GM18867 (cell line): ENCODE measurements around the gene CD59.
A peak's percentile ranks its signal among the peaks of the same experiment; 100 is the strongest.

Source experiments
- ATAC-seq: cut with Tn5 transposase; IDR thresholded peaks from one replicate; pipeline ENCODE4 v1.9.1; 2021; ENCODE audit warnings: mild to moderate bottlenecking, moderate library complexity; ENCODE audit not compliant: unreplicated experiment

CD59 gene

GRCh38 chr11:33736148-33736812 is at the start of gene CD59:
Gene CD59, minus strand, starts transcription at chr11:33736423. Its CDS starts 13,978 bp downstream, at chr11:33722445.
- ATAC-seq: peak; percentile 74

DNA sequence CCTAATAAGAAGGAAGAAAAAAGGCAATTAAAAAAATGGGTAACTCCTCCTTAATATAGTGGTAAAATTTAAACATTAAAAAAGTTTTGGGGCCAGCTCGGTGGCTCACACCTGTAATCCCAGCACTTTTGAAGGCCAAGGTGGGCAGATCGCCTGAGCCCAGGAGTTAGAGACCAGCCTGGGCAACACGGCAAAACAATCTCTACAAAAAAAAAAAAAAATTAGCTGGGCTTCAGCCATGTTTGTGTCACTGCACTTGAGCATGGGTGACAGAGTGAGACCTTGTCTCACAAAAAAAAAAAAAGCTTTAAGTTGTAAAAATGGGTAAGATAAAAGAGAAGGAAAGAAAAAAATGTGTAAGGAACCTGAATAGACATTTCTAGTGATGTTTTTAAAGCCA is 49.4 kb upstream of the CD59 start:
- ATAC-seq: no peak

DNA sequence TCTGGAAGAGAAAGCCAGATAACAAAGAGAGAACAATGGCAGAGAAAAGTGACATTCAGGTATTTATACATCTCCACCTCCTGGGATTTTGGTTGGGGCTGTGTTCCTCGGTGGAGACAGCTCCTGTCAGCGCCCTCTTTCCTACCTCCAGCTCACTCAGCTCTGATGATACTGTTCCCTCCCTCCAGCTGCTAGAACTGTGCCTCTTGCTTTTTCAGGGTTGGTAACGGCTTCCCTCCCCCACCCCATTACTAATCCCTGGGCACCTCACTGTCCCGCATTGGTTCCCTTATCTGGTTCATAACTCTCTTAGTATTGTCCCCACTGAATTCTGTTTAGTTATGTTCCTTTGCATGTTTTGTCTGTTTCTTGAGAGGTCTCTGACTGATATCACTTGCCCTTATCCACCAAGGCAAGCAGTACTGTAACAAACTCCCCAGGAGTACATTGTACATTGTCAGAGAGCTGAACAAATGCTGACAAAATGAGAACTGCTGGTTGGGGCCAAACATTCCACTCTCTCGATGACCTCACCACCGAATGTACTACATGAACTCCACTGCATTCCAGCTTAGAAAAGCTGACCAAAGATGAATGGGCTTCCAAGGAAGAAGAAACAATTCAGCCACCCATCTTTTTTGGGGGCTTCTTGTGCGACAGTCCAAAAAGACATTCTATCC is 43.8 kb upstream of the CD59 start:
- no peak for ATAC-seq

DNA sequence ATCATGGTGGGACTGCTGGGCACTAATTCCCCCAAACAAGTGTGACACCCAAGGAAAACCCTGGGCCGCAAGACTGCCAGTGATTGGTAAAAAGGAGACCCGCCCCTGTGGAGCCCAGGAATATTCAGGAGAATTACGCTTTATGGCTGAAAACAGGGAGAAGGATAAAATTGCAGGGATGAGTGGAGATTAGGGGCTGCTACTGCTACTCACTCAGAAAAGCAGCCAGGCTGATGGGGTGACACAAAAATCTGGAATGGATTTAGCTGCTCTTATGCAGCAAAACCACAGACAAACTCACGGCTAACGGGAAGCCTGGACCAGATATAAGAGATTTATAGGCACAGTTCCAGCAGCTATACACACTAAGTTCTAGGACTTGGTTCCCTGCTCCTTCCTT is 42.5 kb upstream of the CD59 start:
- ATAC-seq: no peak

DNA sequence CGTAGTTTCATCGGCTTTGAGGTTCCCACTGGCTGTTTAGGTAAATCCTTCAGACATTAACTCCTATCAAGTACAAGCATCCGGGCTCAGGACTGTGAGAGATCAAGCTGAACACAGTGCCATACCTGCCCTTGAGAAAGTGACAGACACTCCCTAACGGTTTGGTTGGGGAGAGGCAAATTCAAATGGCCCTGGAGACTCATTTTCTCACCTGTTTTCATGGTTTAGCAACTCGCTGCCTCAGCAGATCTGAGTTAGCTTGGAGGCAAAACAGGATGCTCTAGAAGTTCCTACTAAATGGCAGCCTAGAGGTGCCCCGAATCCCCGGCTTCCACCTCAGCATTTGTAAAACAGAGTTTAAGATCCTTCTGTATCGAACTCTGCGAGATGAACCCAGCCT is 41.7 kb upstream of the CD59 start:
- ATAC-seq: no peak

DNA sequence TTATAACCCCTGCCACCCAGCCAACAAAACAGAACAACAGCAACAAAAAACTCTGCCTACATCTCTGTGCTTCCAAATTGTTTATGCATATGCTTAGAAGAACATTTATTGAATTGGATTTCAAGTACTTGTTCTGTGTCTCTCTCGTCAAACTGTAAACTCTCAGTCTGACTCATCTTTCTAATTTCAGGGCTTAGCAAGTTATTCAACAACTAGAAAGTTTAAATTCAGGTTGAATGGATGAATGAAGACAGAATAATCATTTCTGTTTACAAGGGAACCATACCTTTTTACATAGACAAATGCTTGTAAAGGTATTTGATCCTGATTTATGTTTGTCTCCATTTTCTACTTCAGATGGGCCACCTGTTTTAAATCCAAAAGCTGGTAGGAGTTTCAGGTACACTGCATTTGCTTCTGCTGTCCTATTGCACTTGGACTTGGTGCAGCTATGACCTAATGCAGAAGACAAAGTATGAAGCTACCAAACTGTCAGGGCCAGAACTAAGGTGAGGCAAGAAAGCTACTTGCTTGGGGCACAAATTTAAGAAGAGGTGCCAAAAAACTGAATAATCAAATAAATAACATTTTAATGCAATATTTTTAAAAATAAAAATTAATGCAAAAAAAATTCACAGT is 39.7 kb upstream of the CD59 start:
- ATAC-seq: no peak

DNA sequence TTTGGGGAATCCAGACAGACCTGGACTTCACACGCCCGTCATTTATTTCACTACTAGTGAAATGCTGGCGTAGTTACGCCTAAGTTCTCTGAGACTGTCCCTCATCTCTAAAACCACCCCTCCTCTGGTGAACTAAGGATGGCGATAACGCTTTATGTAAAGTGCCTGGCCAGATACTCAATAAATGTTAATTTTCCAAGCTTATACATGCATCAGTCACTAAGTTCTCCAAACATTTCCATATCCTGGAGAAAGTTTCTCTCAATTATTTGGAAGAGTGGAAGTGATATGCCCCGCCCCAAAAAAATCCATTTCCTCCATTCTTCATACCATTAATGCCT is 39.2 kb upstream of the CD59 start:
- ATAC-seq: no peak

- ATAC-seq: no peak
Measured at GRCh38 chr11:33774736-33775466, 38.7 kb upstream of the CD59 start.

DNA sequence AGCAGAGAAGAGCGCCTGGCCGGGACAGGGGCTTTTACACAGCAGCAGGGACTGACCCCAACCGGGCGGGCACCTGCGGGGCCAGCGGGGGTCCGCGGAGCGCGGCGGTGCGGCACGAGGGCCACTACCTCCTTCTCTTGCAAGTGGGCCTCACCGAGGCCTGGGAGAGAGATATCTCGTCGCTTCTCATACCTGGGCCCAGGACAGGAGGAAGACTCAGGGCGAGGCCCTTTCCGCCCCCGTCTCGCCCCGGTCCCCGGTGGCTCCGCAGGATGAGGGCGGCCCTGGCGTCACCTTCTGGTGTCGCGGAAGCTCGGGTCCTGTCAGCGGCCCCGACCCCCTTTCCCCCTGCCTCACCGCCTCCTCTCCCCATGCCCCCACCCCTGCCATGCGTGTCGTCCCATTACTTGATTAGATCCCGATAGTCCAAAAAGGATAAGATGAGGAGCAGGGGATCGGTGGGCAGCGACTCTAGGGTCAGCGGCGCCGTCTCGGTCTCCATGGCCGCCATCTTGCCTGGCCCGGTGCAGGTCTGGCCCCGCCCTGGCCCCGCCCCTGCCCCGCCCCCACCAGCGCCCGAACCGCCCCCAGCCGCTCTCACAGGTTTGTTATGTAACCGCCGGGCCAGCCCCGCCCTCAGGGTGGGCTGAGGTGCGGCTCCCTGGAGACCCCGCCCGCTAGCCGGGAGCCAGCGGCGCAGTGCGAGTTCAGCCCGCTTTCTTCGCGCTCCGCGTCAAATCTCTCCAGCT is 37.9 kb upstream of the CD59 start, which contains the start of gene FBXO3:
Gene FBXO3 (minus strand): TSS at position 534 of the 749 bp plus-strand sequence. CDS start 23 bp downstream, at position 511.
- ATAC-seq: peak; percentile 74

DNA sequence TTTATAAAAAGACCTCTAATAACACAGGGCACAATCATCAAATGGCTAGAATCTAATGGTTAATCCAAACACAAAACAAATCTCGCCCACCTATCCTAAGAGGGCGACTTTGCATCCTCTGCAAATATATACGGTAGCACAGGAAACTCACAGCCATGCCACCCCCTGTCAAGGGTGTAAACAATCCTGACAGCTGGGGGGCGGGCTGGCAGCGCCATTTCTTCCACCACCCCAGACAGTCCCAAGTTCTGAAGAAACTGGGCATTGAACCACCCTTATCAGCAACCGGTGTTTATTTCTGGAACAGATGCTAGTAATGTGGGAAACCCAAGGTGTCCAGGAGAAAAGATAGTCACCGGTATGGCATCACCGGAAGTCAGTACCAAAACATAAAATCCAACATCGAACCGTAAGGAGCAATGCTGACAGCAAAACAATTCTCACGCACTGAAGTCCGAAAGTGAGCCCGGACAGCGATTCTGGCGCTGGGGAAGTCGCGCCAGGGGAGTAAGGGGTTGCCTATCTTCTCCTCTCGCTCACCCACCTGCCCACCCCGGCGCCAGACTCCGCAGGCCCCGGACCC is 37.3 kb upstream of the CD59 start:
- ATAC-seq: peak; percentile 32

- ATAC-seq: no peak
Measured at GRCh38 chr11:33772870-33773269, 36.6 kb upstream of the CD59 start.

- no peak for ATAC-seq
Measured at GRCh38 chr11:33772300-33772699, 36.1 kb upstream of the CD59 start.

DNA sequence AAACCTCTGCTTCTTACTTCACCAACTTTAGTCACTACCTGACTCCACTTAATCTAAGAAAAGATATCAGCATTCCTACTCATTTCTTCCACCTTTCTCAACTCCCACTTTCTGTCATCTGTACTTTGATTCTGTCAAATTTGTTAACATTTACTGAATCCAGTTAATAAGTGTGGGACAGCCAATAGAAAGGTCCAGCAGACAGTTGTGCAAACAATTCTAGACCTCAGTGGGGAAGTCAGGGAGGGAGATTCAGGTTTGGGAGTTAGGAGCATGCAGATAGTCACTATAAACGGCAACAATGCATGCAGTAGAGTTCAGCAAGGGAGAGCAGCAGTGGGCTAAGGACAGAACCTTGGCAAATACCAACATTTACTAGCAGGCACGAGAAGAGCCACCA is 34.0 kb upstream of the CD59 start:
- ATAC-seq: no peak

GRCh38 chr11:33769542-33769941 is 33.3 kb upstream of the CD59 start:
- ATAC-seq: no peak

GRCh38 chr11:33767624-33768023 is 31.4 kb upstream of the CD59 start:
- ATAC-seq: no peak

DNA sequence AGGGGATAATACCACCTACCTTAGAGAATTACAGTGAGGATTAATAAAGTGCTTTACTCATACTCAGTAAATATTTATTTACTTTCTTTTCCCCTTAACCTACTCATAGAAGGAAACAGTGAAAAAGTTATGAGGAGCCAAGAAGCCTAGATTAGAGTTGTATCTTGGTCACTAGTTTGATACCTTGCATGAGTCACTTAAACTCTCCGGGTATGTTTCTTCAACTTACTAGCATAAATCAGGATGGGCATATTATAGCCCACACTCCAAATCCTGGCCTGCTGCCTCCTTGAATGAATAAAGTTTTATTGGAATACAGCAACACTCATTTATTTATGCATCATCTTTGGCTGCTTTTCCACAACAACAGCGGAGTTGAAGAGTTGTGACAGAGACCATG is 29.9 kb upstream of the CD59 start:
- no peak for ATAC-seq

- peak; percentile 92 for ATAC-seq
Measured at GRCh38 chr11:33761471-33761870, 25.2 kb upstream of the CD59 start.

DNA sequence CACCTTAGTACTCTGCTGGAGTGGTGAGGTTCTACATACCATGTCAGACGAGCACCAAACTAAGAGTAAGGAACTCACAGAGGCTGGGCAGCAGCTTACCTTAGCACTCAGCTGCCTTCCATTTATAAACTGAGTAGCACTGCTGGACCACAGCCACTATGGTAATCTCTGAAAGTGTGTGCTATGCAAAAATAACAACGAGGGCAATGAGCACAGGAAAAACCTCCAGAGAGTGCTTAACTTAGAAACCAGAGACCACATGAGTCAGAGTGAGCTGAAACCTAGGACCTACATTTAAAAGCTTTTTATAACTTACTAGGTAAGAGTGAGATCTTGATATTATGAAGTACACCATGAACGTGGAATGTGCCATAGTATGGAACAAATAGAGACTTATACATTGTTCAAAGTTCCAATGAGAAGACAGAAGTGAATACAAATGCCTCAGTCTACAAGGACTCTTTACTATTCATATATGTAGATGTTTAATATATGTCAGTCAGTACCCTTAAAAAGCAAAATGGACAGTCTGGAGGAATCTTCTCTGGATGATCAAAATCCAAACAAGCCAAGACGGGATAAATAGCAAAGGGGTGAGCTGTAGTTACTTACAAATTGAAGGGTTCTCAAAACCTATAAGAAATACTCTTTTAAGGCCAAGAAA is 17.2 kb upstream of the CD59 start:
- peak; percentile 99 for ATAC-seq

DNA sequence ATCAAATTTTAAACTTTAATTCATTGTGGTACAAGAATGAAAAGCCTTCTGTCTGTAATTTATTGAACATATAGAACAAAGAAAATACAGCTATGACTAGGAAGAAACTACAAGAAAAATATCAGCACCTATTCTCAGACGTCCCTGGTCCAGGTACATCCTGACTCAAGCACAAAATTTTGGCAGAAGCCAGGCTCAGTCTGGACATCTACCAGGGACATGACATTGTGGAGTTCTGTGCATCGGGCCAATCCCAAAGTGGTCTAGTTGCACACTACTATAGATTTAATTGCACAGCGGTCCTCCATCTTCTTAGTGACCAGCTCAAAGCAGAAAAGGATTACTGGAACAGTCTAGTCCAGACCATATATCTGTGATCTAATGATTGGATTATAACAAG is 15.7 kb upstream of the CD59 start:
- ATAC-seq: no peak

- ATAC-seq: no peak
Measured at GRCh38 chr11:33747979-33748378, 11.8 kb upstream of the CD59 start.
